Measurements from ENCODE around the gene ALG9.

DNA sequence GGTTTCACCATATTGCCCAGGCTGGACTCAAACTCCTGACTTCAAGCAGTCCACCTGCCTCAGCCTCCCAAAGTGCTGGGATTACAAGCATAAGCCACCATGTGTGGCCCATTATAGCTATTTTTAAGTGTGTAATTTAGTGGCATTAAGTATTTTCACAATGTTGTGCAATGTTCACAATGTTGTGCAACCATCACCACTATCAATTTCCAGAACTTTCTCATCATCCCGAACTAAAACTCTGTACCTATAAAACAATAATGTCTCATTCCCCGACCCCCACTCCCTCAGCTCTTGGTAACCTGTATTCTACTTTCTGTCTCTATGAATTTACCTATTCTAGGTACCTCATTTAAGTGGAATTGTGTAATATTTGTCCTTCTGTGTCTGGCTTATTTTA, 15.5 kb upstream of the ALG9 start:
- no peak for TF ChIP-seq POLR2A (IDR thresholded peaks at IDR 0.05)
- TF ChIP-seq, protein P1, sequence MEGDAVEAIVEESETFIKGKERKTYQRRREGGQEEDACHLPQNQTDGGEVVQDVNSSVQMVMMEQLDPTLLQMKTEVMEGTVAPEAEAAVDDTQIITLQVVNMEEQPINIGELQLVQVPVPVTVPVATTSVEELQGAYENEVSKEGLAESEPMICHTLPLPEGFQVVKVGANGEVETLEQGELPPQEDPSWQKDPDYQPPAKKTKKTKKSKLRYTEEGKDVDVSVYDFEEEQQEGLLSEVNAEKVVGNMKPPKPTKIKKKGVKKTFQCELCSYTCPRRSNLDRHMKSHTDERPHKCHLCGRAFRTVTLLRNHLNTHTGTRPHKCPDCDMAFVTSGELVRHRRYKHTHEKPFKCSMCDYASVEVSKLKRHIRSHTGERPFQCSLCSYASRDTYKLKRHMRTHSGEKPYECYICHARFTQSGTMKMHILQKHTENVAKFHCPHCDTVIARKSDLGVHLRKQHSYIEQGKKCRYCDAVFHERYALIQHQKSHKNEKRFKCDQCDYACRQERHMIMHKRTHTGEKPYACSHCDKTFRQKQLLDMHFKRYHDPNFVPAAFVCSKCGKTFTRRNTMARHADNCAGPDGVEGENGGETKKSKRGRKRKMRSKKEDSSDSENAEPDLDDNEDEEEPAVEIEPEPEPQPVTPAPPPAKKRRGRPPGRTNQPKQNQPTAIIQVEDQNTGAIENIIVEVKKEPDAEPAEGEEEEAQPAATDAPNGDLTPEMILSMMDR (IDR thresholded peaks at IDR 0.05), result no peak

All from thyroid gland (tissue), 4 donors.